Putamen (tissue), 1 donor: ENCODE measurements around the gene FAM168B.

Experiments
- DNase-seq: peaks from one replicate; pipeline ENCODE4 v3.0.0-alpha.2; 2016; ENCODE audit warnings: low spot score

Gene FAM168B

GRCh38 chr2:131055169-131056065 is 37.8 kb downstream of the FAM168B start:
- peak; percentile 72 for DNase-seq

DNA sequence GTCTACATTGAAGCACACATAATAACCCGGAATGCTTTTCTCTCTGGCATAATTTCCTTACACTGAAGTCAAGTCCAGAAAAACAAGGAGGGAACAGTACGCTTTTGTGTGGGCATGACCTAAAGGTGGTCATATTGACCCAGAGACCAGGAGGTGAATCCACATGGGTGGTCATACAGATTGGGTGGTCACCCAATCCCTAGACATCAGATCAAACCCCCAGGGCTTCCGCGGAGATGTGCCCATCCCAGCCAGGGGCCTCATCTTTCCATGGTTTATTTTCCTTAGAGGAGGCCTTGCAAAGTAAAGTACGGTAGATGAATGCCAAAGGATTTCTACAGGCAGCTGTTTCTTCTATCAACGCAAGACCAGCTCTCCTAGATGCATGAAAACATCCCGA is 38.8 kb downstream of the FAM168B start:
- no peak for DNase-seq

GRCh38 chr2:131052741-131053263 is 40.5 kb downstream of the FAM168B start:
- no peak for DNase-seq

DNA sequence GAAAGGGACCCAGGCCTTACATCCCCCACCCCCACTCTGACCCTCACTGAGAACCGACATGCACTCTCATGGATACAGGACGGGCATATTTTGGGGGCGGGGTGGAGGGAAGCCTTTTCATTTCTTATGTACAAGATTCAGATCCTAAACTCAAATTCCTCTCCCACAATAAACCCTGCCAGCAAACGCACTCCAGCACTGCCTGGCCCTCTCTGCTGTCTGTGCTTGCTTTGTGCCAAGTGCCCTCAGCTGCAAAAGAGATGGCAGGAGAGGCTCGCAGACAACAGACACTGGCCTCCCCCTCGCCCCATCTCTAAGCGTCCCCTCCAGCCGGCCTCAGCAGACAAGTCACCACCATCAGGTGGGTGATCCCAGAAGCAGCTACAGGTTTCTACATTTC is 42.4 kb downstream of the FAM168B start:
- no peak for DNase-seq

DNA sequence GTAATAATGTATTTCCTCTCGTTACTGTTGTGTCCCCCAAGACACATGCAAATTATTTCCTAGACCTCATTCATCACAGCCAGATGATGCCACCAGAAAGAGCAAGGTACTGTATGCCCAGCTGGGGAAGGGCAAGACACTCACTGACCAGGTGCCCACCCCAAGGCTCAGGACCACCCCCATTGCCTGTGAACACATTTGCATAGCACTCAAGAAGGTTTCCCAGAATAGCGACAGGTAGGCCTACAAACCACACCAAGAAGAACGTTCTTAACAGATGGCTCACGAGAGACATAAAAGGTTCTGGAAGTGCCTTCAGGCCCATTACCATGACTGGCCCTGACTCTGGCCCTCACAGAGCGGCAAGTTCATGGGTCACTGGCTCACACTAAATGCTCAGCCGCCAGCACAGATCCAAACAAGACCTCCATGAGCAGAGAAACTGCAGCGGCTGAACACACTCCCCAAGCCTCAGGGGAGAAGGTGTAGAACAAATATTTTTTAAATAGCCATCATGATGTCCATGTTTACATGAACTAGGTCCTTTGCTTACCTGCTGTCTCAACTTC is 44.0 kb downstream of the FAM168B start:
- no peak for DNase-seq

- no peak for DNase-seq
These were observed 44.6 kb downstream of the FAM168B start for GRCh38 chr2:131048641-131049040.

- DNase-seq = no peak
These were observed 45.2 kb downstream of the FAM168B start for GRCh38 chr2:131047920-131048560.

DNA sequence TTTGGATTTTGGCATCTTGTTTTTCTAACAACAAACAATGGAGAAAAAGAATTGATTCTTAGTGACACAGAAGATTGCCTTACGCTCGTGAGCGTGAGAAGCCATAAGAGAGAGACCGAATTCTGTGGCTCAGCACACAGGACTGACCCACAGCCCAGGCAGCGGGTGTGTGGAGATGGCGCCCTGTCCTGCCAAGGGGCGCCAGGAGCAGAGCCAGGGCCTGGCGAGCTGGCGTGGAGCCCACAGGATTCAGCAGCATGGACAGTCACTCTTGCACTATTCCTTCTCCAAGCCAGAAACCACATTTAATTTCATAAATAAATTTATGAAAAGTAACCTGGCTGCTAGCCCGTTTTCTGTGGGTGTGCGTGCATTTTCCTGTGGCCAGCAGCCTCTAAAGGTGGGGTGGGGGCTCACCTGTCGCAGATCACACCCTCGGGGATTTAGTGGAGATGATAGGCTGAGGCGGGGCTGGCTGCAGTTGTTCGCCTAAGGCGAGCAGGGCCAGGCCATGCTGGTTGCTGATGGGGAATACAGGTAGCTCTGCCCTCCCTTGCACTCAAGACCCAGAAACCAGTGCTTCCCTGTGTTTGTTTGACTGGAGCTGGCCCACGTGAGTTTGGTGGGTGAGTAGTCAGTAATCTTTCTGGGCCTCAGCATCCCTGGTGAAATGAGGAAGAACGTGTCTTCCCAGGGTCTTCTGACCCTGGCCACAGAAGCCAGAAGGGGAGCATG is 46.2 kb downstream of the FAM168B start:
- DNase-seq = no peak

DNA sequence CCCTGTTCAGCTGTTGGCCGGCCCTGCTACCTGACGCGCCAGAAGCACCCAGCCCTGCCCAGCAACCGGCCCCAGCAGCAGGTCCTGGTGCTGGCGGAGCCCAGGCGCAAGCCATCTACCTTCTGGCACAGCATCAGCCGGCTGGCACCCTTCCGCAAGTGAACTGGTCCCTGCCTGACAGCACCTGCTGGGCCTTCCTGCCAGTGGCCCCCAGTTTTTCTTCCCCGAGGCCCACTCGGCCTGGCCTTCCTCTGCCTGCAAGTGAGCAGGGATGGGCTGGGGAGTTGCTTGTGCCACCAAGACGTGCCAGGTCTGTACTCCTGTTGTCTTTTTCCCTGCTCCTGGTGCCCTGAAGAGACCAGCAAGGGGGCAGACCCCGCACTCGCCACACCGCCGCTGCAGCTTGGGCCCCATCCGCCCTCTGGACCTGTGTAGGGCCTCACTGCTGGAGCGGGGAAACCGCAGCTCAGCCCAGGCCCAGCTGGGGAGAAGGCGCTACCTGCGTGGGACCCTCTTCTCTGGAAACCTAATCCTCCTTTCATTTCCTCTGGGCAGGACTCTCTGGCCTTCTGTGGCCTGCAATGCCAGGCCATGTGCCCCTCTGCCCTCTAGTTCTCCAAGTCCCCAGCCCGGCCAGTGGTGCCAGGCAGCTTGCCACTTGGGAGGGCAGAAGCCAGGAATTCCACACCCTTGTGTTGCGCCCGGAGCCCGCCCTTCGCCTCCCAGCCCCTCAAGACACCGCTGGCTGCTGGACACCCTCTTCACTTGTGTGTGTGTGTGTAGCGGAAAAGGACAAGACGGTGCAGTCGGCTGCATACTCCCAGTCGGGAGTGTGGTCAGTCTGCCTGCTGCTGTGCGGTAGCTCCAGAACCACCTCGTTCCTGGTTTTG is 47.0 kb downstream of the FAM168B start:
- DNase-seq = no peak

GRCh38 chr2:131045286-131046027 is 47.8 kb downstream of the FAM168B start:
- DNase-seq = no peak

GRCh38 chr2:131044757-131045150 is 48.5 kb downstream of the FAM168B start:
- DNase-seq = no peak

- no peak for DNase-seq
These were observed 49.0 kb downstream of the FAM168B start for GRCh38 chr2:131044075-131044756.

DNA sequence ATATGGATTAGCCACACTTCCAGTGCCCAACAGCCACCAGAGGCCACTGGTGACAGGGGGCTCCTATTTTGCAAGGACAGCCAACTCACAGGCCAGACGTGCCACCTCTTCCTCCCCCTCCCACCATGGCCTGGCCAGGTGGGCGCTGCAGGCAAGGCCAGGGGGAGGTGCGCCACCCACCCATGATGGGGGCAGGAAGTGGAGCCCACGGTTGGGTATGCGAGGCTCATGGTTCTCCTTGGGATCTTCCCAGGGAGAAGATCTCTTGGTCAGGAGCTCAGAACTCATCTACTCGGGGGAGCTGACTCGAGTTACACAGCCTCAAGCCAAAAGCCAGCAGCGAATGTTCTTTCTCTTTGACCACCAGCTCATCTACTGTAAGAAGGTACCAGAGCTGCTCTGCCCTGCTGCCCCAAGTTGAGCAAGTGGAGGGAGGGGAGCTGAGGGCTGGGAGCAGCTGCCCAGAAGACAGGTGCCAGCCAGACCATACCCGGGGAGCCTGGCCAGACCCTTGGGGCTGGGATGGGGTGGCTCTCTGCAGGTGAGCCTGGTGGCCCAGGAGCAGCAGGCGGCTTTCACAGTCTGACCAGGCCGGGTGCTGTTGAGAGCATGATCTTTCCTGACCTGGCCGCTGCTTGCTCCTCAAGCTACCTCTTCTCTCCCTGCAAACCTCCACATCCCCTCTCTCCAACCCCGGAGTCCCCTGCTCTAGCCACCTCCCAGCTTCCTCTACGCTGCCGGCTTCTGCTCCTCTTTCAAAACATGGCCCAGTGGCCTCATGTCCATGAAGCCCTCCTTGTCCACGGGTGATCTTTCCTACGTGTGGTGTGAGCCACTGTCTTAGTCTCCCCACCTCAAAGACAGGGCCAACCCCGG is 49.8 kb downstream of the FAM168B start:
- no peak for DNase-seq

DNA sequence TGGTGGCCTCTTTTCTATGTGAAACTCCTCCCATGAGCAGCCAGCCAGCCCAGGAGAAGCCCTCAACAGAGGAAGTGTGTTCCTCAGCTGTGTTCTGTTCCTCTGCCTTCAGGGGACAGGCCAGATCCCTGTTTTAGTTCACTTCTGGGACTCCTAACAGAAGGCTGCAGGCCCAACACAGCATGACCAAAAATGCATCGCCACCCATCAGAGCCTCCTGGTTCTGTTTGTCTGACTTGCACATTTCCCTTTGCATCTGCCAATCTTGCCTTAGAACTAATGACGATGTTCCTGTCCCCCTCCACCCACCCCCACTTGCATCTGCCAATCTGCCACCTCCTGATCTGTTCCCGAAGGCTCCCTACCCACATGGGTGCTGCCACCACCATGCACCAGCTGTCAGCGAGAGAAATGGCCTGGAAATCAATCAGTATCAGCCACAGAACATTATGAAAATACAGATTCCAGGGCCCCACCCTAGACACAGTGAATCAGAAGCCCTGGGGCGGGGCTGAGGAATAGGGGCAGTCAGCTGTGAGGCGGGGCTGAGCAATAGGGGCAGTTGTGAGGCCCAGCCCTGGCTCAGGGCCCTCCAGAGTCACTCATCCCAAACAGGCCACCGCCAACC is 51.0 kb downstream of the FAM168B start:
- peak; percentile 83 for DNase-seq

GRCh38 chr2:131041402-131042147 is 51.7 kb downstream of the FAM168B start:
- no peak for DNase-seq

DNA sequence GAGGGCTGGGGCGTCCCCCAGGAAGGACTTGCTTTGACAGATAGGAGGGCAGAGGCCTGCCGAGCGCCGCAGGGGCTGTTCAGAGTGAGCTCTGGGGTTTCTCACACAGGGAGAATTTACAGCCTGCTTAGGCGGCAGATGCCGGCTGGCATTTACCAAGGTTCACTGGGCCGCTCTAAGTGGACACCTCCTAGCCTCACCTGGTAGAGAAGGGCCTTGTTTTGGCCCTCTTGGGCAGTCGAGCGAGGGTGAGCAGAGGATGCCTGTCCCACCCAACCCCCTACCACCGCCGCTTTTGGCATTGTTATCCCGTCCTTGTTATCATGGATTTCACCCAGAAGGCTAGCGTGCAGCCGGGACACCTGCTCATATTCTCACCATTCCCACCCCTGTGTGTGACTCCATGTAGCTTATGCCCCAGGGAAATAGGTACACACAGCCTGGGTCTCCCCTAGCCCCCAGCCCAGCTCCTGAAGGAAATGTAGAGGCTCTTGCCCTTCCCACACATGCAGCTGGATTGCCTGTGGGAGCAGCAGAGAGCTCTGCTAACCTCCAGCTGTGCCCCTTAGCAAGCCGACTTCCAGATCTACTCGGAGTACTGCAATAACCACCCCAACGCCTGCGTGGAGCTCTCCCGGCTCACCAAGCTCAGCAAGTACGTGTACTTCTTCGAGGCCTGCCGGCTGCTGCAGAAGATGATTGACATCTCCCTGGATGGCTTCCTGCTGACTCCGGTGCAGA is 52.4 kb downstream of the FAM168B start:
- DNase-seq = peak; percentile 84
